DND-41 (cell line): ENCODE data around the gene COL6A3.

Experiments
- ATAC-seq: fragments of 200-7000 bp; cut with Tn5 transposase; 3 replicates; pipeline ENCODE4 v1.9.1; 2021; ENCODE audit warnings: low read depth; ENCODE audit not compliant: insufficient read depth
- DNase-seq: peaks from one replicate; pipeline ENCODE4 v3.0.0-alpha.2; 2020
- H2AFZ ChIP-seq: 2 replicates; pipeline ENCODE4 v1.6.0; 2012; ENCODE audit warnings: low read depth, low read length
- H3K27ac ChIP-seq: 2 replicates; pipeline ENCODE4 v1.5.1; 2012; ENCODE audit warnings: low read length, inconsistent platforms
- H3K27me3 ChIP-seq: fragments of 200-600 bp; sonication (generic); 2 replicates; pipeline ENCODE4 v1.6.0; 2012; ENCODE audit warnings: low read length, mild to moderate bottlenecking, inconsistent platforms; ENCODE audit not compliant: insufficient read depth, poor library complexity
- H3K36me3 ChIP-seq: 2 replicates; pipeline ENCODE4 v1.5.1; 2012; ENCODE audit warnings: low read length, inconsistent platforms; ENCODE audit not compliant: insufficient read depth
- H3K4me1 ChIP-seq: 2 replicates; pipeline ENCODE4 v1.5.1; 2012; ENCODE audit warnings: mild to moderate bottlenecking, low read length; ENCODE audit not compliant: insufficient read depth
- H3K4me2 ChIP-seq: 2 replicates; pipeline ENCODE4 v1.6.0; 2012; ENCODE audit warnings: mild to moderate bottlenecking, moderate library complexity, low read length, inconsistent platforms; ENCODE audit not compliant: insufficient read depth
- H3K4me3 ChIP-seq, 2 experiments: fragments of 200-600 bp in 1 of 2; shearing (Covaris generic) in 1 of 2; 2 replicates each; pipeline ENCODE4 v1.5.1; 2012 to 2016; ENCODE audit warnings: inconsistent platforms in 2 of 2, low read length in 2 of 2, mild to moderate bottlenecking in 2 of 2, low read depth in 1 of 2, moderate library complexity in 1 of 2
- H3K79me2 ChIP-seq: 2 replicates; pipeline ENCODE4 v1.6.0; 2012; ENCODE audit warnings: low read length, inconsistent platforms; ENCODE audit not compliant: insufficient read depth
- H3K9ac ChIP-seq: 2 replicates; pipeline ENCODE4 v1.6.0; 2012; ENCODE audit warnings: low read depth, mild to moderate bottlenecking, inconsistent platforms, low read length, moderate library complexity
- H3K9me3 ChIP-seq: 2 replicates; pipeline ENCODE4 v1.5.1; 2012; ENCODE audit warnings: low read length, moderate library complexity, mild to moderate bottlenecking, inconsistent platforms; ENCODE audit not compliant: insufficient read depth, severe bottlenecking
- H4K20me1 ChIP-seq: 2 replicates; pipeline ENCODE4 v1.6.0; 2012; ENCODE audit warnings: low read length; ENCODE audit not compliant: insufficient read depth
- CTCF ChIP-seq: IDR thresholded peaks from 2 replicates; pipeline ENCODE4 v1.5.1; 2012; ENCODE audit warnings: borderline replicate concordance, low read length, moderate library complexity, mild to moderate bottlenecking; ENCODE audit not compliant: poor library complexity, severe bottlenecking; ENCODE audit errors: extremely low read depth
- EZH2 ChIP-seq: IDR thresholded peaks from 3 replicates; pipeline ENCODE4 v1.6.1; 2012; ENCODE audit warnings: borderline replicate concordance, low read depth, mild to moderate bottlenecking, moderate library complexity, low read length, inconsistent platforms; ENCODE audit not compliant: severe bottlenecking

Gene COL6A3

GRCh38 chr2:237314198-237314597 is 99.8 kb downstream of the COL6A3 start:
- no peak for ATAC-seq
- TF ChIP-seq EZH2 (no peak), CTCF (no peak)
- H3K27ac ChIP-seq = no peak overlapping the region

GRCh38 chr2:237312021-237312755 is 101.8 kb downstream of the COL6A3 start:
- Histone ChIP-seq H3K79me2 (no peaks in the 10 kb centered on the region), H3K4me2 (no peak overlapping the region), H3K4me1 (no peaks in the 10 kb centered on the region), H3K9ac (no peak overlapping the region), H3K9me3 (no peaks in the 10 kb centered on the region), H3K4me3 (no peak overlapping the region), H2AFZ (no peak overlapping the region), H3K27me3 (no peaks in the 10 kb centered on the region), H4K20me1 (no peaks in the 10 kb centered on the region), H3K27ac (no peak overlapping the region), H3K36me3 (no peaks in the 10 kb centered on the region)
- no peak for ATAC-seq
- TF ChIP-seq CTCF (no peak), EZH2 (no peak)
- no peak for DNase-seq

More at GRCh38 chr2:237314198-237314597, 99.8 kb downstream of the COL6A3 start:
- Histone ChIP-seq H3K4me2 (no peak overlapping the region), H4K20me1 (no peaks in the 10 kb centered on the region), H3K4me3 (no peak overlapping the region), H2AFZ (no peak overlapping the region), H3K4me1 (no peaks in the 10 kb centered on the region), H3K36me3 (no peaks in the 10 kb centered on the region), H3K27me3 (no peaks in the 10 kb centered on the region), H3K9ac (no peak overlapping the region), H3K9me3 (no peaks in the 10 kb centered on the region), H3K79me2 (no peaks in the 10 kb centered on the region)
- no peak for DNase-seq

- ATAC-seq = no peak
Measured at GRCh38 chr2:237310515-237311114, 103.3 kb downstream of the COL6A3 start.

More at GRCh38 chr2:237310515-237311114, 103.3 kb downstream of the COL6A3 start:
- no peak overlapping the region for H3K4me3 ChIP-seq
- no peaks in the 10 kb centered on the region for H3K27me3 ChIP-seq
- no peak for DNase-seq
- no peak overlapping the region for H3K27ac ChIP-seq
- TF ChIP-seq CTCF (no peak), EZH2 (no peak)
- no peaks in the 10 kb centered on the region for H3K79me2 ChIP-seq
- H3K4me2 ChIP-seq = no peak overlapping the region
- no peak overlapping the region for H2AFZ ChIP-seq
- H3K9ac ChIP-seq = no peak overlapping the region
- no peaks in the 10 kb centered on the region for H3K9me3 ChIP-seq
- no peaks in the 10 kb centered on the region for H3K36me3 ChIP-seq
- H4K20me1 ChIP-seq = no peaks in the 10 kb centered on the region
- no peaks in the 10 kb centered on the region for H3K4me1 ChIP-seq
